ENCODE results near the gene ZCCHC3.
"Not testable (repeated sequence)": the region's sequence is repeated elsewhere in the genome, so short reads cannot be mapped to it uniquely, and the experiment has no call there.

The ZCCHC3 gene

DNA sequence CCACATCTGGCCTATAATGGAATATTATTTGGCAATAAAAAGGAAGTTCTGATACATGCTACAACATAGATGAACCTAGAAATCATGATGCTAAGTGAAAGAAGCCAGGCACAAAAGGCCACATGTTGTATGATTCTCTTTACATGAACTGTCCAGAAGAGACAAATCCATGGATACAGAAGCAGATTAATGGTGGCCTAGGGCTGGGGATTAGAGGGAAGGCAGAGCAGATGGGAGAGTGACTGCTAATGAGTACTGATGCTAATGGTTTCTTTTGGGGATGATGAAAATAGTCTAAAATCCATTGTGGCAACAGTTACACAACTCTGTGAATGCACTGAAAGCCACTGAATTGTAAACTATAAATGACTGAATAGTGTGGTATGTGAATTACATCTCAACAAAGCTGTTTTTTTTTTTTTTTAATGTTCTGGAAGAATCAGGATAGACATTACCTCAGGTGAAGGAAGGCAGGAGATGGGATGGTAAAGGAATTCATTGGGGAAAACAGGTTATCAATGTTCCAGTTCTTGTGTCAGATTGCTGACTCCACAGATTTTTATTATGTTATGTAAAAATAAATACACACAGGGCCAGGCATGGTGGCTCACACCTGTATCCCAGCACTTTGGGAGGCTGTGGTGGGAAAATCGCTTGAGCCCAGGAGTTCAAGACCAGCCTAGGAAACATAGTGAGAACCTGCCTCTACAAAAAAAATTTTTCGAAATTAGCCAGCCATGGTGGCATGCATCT is 19.1 kb downstream of the ZCCHC3 start:
- DNase-seq: no peak

DNA sequence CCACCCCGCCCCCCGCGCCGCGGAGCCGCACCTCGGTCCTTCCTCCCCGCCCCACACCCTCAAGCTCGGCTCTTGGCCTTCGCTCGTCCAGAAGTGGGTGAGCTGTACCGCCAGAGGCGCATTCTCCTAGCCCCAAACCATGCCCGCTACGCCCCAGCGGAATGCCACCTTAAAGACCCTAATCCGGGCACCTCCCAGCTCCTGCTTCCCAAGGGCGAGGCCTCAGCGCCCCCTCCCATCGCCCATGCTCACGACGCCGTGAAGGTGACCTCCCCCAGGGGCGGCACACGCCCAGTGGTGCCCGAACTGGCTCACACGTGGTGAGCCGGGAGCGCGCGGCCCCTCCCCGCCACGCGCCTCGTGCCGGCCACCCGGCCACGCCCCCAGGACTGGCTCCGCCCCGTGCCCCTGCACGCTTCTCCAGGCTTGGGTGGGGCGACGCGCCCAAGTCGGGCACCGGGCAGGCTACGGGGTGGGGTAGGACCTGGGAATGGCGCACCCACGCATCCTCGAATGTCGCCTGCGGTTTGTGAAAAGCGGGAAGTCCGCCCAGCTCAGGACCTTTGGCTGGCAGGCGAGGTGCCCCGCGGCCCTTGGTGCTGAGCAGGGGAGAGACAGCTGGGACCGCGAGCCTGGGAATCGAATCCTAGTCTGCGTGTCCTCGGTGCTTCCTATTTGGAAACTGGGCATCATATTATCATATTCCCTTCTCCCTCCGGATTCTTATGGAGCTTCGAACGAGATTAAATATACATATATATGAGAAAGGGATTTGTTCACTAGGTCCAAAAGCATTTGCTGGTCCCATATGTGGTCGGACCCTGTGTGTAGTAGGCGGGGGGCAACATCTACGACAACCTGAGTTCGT is 27.0 kb downstream of the ZCCHC3 start:
- peak; percentile 83 for DNase-seq

DNA sequence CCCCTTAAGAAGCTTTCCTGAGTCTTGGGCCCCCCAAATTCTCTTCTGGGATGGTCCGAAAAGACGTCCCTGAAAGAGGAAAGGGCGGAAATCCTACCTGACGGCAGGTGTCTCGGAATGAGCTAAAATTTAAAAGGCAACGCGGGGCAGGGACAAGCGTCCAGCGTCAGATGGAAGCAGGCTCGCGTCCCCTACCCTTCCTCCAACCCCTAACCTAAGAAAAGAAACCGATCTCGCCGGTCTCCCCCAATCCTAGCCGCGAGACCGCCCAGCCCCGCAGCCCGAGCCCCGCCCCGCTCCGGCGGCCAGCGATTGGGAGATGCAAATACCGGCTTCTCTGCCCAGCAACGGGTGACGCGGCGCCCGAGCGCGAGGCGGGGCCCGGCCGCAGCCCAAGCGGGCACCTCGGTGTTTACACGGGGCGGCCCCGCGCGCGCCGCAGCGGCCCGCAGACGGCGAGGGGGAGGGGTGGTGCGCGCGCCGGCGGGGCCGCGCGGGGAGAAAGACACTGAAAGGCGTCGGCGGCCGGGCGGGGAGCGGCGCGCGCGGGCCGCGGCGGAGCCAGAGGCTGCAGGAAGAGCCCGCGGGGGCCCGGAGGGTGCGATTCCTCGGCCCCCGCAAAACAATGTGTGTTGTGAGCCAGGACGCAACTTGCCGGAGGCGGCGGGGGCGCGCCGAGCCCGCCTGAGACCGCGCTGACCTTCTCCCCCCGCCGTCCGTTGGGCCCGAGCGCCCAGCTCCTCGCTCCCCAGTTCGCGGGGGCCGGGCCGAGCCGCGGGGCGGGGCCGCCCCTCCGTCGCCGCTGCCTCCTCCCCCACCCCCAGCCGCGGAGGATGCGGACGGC is 27.9 kb downstream of the ZCCHC3 start, which contains the start of gene SOX12:
Gene SOX12, plus strand, starts transcription at position 508 of the 844 bp plus-strand sequence. CDS start 373 bp downstream, outside the sequence.
- peak; percentile 92 for DNase-seq

DNA sequence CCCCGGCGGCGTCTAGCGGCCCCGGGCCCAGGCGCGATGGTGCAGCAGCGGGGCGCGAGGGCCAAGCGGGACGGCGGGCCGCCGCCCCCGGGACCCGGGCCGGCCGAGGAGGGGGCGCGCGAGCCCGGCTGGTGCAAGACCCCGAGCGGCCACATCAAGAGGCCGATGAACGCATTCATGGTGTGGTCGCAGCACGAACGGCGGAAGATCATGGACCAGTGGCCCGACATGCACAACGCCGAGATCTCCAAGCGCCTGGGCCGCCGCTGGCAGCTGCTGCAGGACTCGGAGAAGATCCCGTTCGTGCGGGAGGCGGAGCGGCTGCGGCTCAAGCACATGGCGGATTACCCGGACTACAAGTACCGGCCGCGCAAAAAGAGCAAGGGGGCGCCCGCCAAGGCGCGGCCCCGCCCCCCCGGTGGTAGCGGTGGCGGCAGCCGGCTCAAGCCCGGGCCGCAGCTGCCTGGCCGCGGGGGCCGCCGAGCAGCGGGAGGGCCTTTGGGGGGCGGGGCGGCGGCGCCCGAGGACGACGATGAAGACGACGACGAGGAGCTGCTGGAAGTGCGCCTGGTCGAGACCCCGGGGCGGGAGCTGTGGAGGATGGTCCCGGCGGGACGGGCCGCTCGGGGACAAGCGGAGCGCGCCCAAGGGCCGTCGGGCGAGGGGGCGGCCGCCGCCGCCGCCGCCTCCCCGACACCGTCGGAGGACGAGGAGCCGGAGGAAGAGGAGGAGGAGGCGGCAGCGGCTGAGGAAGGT is 28.7 kb downstream of the ZCCHC3 start:
- DNase-seq: peak; percentile 31

DNA sequence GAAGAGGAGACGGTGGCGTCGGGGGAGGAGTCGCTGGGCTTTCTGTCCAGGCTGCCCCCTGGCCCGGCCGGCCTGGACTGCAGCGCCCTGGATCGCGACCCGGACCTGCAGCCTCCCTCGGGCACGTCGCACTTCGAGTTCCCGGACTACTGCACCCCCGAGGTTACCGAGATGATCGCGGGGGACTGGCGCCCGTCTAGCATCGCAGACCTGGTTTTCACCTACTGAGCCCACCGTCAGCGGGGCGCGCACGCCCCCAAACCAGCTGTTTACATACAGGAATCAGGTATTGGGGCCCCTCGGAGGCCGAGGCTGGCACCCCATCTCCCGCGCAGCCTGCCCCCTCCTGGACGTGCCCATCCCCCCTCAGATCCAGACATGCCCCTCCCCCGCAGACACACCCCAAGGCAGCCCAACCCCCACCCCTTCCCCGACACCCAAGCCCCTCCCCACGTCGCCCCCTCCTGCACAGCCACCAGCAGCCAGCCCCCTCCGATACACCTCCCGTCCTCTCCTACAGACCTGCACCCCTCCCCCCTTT is 29.3 kb downstream of the ZCCHC3 start:
- no peak for DNase-seq

DNA sequence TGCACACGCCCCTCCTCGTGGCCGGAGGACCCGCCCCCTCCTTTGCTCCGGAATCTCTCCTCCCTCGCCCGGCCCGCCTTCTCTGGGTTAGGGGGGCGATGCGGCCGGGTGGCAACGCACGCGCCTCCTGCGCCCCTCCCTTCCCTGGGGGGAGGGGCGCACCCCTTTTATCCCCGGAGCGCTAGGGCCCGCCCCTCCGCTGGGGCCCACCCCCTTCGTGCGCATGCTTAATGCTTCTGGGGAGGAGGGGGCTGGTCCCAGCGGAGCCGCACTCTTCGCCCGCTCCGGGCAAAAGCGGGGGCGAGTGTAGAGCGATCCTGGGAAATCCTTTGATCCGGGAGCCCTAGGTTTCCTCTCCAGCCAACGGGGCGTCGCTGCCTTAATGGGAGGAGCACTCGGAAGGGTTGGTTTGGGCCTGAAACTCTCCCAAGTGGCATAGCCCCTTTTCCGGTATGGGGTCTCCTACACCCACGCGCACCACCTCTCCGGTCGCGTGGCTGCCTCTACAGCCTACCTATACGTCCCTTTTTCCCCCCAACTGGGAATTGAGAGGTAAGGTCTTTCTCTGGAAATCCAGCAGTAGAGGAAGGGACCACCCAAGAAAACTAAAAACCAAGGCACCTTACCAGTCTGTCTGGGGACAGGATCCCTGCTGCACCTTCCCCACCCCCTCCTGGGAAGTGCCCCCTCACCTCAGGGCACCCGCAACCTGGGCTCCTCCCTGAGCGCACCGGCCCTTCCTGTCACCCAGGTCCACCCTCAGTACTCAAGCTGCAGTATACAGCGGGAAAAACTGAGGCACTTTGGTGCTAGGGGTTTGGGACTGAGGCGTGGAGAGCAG is 30.0 kb downstream of the ZCCHC3 start:
- peak; percentile 35 for DNase-seq

DNA sequence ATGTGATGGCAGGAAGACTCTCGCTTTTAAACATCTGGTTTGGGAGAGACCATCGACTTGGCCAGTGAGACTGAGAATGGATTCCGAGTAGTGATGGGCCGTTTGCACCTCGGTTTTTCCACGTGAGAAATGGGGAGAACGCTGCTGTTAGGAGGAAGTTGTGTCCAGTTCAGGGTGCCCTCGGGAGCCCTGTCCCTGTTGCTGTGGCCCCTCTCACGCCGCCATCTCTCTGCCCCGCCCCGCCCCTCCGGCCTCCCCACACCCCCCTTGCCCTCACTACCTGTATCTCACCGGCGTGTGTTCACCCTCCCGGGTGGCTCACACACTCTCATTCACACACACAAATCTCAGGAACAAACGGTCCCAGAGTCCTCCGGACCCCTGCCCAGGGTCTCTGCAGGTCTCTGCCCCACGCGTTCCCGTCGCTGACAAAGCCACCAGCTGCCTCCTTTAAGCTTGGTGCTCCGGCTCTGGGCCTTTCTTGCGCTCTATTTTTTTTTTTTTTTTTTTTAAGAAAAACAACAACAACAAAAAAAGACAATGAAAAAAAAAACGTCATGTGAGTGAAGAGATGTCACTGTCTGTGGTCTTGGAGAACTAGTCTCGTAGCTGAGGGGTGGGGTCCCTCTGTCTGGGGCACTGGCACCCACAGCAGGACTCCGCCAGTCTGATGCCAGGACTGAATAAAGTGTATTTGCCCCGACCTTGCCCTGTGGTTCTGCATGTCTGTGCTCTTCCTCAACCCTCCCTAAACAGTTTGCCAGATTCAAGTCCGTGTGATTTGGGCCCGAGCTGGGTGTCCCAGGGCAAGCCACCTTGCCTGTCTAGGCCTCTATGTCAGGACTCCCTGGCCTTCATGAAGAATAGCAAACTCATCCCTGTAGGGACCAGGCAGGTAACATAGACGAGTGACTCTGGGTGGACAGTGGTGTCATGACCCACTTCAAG is 30.9 kb downstream of the ZCCHC3 start:
- no peak for DNase-seq

DNA sequence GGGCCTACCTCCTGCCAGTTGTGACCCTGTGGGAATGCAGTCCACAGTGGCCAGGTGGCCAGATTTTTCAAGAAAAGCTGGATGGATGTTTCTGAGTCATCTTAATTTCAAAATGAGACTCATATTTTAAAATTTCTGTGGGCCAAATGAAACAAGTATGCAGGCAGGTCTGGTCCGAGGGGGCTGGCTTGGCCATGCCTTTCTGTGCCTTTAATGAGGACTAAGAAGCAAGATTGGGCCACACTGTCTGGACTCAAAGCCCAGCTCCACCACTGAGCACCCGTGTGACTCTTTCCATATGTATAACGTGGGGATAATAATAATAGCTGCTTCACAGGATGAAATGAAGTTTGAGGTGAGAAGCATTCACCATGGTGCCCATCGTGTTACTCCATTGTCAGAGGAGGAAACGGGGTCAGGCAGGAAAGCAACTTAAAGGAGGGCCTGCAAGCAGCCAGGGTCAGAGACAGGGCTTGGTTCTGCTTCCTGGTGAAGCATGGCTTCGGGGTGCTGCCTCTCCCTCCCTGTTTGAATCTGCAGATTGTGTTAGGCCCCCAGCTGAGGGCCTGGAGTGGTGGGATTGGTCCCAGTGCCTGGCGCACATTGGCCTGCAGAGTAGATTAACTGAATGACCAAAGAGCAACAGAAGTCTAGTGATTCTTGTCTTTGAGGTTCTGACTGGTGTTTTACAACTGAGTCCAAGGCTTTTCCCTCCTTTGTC is 31.8 kb downstream of the ZCCHC3 start:
- no peak for DNase-seq

DNA sequence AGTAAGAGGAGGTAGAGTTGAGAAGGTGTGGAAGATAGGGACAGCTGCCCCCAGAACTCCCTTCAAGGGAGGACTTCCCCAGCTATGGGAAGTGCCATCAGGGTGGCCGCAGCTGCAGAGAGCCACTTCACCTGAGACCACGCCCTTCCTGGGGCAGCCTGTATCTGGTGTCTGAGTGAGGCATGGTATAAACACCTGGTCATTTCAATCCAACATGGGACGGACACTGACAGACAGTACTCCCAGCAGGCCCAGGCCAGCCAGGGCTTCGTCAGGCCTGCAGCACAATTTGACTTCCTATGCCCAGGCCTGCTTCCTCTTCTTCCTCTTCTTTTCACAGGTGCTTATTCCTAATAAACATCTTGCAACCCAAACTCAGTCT is 32.5 kb downstream of the ZCCHC3 start:
- no peak for DNase-seq

DNA sequence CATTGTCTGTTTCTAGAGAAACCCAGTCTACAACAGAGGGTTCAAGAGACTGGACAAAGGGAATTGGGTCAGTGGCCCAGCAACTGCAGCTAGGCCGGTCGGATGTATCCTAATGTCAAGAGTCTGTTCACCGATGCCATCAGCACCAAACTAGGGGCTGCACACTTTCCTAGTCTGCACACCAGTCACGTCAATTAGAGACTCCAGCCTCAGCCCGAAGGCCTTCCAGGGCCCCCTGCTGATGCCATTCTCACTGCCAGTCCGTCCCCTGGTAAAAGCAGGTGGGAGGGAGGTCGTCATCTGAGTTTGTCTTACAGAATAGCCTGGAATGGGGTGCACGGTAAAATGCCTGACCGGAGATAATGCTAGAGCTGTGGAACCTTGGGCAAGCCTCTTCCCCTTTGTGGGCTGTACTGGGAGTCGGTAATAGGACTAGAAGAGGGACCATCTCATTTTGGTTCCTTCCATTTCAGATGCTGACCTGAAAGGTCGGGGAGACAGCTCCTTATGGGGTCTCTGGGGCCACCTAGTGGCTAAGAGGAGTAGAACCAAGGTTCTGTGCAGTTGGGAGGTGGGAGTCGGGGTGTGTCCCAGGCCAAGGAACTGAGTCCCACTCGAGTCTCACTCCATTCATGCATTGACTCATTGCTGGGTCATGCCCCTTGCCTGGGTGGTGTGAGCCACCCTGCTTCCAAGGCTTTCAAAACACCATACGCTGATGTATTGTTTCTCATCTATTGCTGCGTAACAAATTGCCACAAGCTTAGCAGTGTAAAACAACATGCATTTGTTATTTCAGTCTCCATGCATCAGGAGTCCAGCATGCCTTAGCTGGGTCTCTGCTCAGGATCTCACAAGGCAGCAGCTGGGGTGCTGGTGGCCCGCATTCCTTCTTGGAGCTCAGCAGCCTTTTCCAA is 33.1 kb downstream of the ZCCHC3 start:
- DNase-seq: peak; percentile 38

DNA sequence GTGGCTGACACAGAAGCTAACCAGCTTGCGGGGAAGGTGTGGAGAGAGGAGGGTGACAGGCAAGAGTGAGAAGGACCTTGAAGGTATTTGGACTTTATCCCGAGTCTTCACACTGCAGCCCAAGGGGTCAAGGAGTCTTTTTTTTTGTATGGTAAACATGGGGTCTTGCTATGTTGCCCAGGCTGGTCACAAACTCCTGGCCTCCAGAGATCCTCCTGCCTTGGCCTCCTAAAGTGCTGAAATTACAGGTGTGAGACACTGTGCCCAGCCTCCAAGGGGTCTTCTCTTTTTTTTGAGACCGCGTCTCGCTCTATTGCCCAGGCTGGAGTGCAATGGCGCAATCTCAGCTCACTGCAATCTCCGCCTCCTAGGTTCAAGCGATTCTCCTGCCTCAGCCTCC is 37.2 kb downstream of the ZCCHC3 start:
- no peak for DNase-seq

DNA sequence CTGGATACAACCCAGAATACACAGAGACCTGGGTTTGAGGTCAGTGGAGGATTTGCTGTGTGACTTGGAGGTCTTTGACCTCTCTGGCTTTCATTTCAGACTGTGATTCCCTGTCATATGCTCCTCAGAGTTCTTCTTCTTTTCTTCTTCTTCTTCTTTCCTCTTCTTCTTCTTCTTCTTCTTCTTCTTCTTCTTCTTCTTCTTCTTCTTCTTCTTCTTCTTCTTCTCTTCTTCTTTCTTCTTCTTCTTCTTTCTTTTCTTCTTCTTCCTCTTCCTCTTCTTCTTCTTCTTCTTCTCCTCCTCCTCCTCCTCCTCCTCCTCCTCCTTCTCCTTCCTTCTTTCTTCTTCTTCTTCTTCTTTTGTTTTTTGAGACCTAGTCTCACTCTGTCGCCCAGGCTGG is 38.7 kb downstream of the ZCCHC3 start:
- DNase-seq: not testable (repeated sequence)

DNA sequence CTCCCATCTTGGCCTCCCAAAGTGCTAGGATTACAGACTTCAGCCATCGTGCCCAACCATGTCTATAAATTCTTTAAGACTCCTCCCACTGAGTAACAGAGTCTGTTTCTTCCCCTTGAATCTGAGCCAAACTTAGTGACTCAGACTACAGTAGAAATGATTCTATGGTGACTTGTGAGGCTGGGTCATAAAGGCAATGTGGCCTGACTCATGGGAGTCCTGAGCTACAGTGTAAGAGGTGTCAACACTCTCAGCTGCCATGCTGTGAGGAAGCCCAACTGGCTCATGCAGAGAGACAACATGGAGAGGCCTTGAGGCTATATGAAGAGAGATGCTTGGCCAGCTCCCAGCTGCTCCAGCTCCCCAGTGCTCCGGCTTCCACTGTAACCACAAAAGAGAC is 44.3 kb downstream of the ZCCHC3 start:
- DNase-seq: no peak

DNA sequence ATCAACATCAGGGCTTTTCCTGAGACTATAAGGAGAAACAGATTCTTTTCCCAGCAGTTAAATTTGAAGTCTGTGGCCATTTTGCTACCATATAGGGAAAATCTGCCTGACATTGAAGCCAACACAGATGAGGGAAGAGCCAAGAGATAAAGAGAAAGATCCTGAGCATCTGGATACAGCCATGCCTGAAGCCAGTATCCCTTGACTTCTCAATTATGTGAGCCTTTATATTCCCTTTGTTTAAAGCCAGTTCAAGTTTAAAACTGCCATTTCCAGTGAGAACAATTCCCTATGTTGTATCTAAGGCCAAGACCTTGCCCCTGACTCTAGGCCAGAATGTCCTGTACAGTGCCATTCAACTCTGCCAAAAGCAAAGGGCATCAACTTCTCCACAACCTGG is 45.7 kb downstream of the ZCCHC3 start:
- no peak for DNase-seq

DNA sequence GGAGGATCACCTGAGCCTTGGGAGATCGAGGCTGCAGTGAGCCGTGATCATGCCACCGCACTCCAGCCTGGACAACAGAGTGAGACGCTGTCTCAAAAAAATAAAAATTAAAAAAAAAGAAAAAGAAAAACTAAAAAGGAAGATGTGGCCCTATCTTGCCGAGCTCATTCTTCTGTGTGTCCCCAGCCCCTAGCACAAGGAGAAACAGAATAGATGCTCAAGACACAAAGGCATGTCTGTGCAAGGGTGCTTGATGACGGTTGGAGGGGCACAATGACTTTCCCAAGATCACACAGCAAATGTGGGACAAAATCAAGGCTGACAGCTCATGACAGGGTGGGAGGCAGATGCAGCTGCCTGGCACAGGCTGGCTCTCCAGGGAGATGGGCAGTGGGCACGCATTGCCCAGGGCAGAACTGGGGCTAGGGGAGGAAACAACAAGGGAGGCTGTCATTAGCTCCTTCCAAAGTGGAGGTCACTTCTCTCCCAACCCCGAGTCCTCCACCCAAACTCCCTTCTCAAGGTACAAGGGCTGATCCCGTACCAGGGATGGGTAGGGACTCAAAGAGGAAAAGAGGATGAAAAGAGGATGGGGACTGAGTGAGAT is 48.8 kb downstream of the ZCCHC3 start:
- no peak for DNase-seq

DNA sequence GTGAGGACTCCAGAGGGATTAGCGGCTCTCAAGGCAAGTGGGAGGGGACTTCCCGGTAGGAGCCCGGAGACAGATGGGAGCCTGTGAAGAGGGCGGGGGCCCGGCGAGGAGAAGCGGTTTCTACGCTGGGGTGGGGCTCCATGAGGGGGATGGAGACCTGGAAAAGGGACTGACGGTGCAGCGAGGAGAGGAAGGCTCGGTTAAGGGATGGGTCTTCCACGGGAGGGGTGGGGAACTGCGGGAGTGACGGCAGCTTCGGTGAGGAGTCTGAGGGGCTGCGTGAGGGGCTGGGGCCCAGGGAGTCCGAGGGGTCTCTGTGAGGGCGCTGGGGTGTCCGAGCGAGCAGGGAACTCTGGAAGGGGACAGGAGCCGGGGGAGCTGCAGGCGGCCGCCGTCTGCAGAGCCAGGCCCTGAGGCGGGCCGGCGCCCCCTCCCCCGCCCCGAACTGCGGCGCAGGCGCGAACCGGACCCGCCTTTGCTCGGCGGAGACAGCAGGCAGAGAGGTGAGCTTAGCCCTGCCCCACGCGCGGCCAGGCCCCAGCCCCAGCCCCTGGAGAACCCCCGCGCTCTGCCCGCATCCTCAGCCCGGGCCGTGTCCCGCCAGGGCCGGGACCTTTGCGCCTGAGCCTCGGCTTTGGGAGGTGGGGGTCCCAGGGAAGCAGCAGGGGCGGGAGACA is 49.4 kb downstream of the ZCCHC3 start, which contains the start of gene NRSN2:
Gene NRSN2, plus strand, starts transcription at position 472 of the 677 bp plus-strand sequence. CDS start 2,533 bp downstream, outside the sequence.
- DNase-seq: no peak

DNA sequence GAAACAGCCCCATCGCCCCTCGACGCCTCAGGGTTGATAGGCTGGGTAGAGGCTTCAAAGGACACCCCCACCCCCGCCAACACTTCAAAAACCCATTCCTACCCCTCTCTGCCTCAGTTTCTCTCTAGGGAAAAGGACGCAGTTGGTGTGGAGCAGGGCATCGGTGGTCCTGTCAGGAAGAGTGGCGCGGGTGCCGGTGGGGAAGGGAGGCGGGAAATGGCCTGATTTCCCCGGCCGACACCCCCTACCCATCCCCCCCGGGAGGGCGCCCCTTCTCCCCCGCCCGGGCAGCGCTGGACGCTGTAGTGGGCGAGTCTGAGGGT is 49.9 kb downstream of the ZCCHC3 start:
- no peak for DNase-seq

Data from activated effector memory CD4-positive, alpha-beta T cell treated with Interleukin-2 at 50 U/mL for 16 hours (primary cell).